Measurements from ENCODE around the gene RAC2.

RAC2 gene

GRCh38 chr22:37178350-37179125, 65.5 kb downstream of the RAC2 start:
- no peak overlapping the region for H3K4me3 ChIP-seq (ENCODE audit: low read depth, low read length)

DNA sequence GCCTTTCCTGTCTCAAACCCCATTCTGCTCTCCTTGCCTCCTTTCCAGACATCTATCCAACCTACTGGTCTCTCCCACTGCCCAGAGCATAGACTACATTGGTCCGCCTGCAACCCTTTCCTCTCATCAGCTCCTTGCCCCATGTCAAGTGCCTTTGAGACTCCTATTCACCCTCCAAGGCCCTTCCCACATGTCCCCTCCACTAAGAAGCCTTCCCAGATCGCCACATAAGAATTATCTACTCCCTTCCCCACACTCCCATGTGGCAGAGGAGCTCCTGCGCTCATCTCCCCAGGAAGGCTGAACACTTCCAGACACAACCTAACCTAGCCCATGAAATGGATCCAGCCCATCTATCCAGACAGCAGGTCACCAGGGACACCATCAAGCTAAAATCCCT, 66.3 kb downstream of the RAC2 start:
- no peak overlapping the region for H3K4me3 ChIP-seq (ENCODE audit: low read depth, low read length)

- H3K4me3 ChIP-seq (ENCODE audit: low read depth, low read length), result no peak overlapping the region
These were observed 66.8 kb downstream of the RAC2 start for GRCh38 chr22:37177221-37177620.

DNA sequence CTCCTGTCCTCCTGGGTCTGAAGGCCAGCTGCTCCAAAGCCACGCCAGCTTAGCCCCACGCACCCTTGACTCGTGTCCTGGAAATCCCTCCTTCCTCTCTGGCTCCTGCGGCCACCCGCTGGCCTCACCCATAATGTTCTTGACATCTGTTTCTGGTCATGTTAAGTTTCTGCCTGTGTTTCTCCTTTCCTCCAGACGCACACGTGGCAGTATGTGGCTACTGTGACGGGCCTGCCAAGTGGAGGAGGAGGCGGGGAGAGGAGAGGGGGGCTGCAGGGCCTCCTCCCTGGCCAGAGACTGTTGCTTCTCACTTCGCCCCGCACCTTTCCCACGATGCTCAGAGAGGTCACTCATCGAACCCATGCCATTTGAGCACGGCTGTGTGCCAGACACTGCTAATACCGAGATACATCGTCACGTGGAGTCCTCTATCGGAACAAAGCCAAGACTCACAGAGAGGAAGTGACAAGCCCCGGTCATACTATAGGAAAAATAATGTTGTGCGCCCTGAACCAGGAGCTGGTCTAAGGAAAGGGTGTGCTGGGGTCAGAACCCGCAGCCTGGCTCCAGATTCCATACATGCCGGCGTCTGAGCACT, 67.5 kb downstream of the RAC2 start:
- no peak overlapping the region for H3K4me3 ChIP-seq (ENCODE audit: low read depth, low read length)

GRCh38 chr22:37175414-37176281, 68.4 kb downstream of the RAC2 start:
- no peak overlapping the region for H3K4me3 ChIP-seq (ENCODE audit: low read depth, low read length)

All from iPS-11a (cell line).